Measurements from ENCODE around the gene SIGLEC14.
"Not testable (repeated sequence)": the region's sequence is repeated elsewhere in the genome, so short reads cannot be mapped to it uniquely, and the experiment has no call there.

Gene SIGLEC14

DNA sequence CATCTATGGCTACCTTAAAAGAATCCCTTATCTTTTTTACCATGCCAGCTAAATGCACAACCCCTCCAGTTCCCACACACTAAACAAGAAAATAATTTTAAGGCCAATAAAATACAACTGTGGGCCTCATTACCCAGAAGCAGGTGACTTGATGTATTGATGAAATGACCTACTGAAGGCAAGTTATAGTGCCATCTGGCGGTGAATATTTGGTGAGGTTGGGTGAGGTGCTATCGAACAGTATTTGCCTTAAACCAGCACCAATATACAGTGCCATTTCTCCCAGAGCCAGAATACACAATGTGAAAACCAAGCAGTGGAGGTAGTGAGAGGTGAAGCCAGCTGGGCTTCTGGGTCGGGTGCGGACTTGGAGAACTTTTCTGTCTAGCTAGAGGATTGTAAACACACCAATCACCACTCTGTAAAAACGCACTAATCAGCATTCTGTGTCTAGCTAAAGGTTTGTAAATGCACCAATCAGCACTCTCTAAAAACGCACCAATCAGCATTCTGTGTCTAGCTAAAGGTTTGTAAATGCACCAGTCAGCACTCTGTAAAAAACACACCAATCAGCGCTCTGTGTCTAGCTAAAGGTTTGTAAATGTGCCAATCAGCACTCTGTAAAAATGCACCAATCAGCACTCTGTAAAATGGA is 29.4 kb upstream of the SIGLEC14 start:
- DNase-seq (ENCODE audit: low read depth in 2 of 2): not testable (repeated sequence)

DNA sequence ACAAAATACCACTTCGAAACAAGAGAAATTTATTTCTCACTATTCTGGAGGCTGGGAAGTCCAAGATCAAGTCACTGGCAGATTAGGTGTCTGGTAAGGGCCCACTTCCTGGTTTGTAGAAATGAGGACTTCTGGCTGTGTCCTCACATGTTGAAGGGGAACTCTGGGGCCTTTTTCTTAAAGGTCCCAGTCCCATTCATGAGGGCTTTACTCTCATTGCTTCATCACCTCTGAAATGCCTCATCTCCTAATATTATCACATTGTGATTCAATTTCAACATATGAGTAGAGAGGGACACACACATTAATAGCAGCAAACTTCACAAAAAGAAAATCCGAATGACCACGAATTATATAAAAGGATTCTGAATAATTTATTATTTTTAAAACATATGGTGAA is 21.6 kb upstream of the SIGLEC14 start:
- DNase-seq (ENCODE audit: low read depth in 2 of 2): no peak

- no peak for DNase-seq (ENCODE audit: low read depth in 2 of 2)
Measured at GRCh38 chr19:51664997-51665396, 18.4 kb upstream of the SIGLEC14 start.

DNA sequence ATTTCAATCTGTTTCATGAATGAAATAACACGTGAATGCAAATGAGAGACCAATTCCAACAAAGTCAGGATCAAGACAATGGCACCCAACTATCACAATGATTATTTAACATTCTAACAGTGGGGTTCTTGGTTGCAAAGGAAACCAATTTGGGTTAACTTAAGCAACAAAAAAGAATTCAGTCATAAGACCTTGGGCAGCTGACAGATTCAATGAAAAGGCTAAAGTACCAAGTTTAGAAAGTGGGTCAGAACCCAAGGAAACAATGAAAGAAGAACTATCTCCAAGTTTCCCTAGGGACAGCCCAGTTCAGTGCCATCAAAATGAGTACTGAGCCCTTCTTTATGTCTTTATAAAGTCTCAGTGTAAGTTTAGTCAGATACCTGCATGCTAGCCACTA is 17.5 kb upstream of the SIGLEC14 start:
- DNase-seq (ENCODE audit: low read depth in 2 of 2): no peak

GRCh38 chr19:51663650-51664049 is 17.0 kb upstream of the SIGLEC14 start:
- DNase-seq (ENCODE audit: low read depth in 2 of 2): no peak

DNA sequence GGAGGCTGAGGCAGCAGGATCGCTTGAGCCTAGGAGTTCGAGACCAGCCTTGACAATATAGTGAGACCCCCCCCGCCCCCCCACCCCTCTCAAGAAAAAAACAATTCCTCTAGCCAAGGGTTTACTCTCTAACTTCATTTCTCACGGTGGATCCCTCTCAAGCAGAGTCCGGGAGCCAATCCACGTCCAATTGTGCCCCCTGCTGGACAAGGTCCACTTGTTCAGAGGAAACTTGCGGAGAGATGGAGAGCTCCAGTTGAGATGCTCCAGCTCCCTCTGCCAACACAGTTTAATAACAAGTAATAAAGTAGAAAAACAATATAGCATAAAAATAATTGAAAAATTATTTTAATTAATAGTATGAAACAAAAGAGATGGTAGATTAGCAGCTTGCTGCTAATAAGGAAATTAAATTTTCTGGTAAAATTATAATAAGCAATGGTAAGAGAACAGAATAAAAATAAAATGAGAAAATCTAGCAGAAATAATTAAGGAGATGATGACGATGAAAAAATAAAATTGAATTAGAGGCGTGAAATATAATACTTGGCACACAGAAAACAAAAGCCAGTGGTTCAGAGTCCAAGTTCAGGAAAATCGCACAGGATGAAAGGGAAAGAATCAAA is 14.5 kb upstream of the SIGLEC14 start:
- peak; percentile 59 to 68 for DNase-seq (ENCODE audit: low read depth in 2 of 2)

GRCh38 chr19:51654783-51655182 is 8.2 kb upstream of the SIGLEC14 start:
- DNase-seq (ENCODE audit: low read depth in 2 of 2): no peak

GRCh38 chr19:51653162-51653561 is 6.5 kb upstream of the SIGLEC14 start:
- no peak for DNase-seq (ENCODE audit: low read depth in 2 of 2)

DNA sequence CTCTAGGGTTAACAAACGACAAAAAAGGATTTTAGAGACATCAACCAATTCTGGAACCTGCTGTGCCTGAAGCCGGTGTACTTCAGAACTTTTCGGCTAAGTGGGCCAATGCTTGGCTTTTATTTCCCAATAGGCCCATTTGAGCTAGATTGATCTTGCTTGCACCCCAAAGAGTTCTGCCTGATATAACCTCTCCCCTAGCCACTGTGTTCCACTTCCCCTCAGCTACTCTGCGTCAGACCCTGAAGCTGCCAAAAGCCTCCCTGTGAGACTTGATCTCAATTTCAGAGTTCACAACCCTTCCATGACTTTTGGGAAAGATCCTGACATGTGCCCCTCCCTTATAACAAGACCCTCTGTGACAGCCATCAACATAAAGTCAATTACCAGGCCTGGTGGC is 5.6 kb upstream of the SIGLEC14 start:
- DNase-seq (ENCODE audit: low read depth in 2 of 2): no peak

- no peak for DNase-seq (ENCODE audit: low read depth in 2 of 2)
Measured at GRCh38 chr19:51651216-51651846, 4.7 kb upstream of the SIGLEC14 start.

GRCh38 chr19:51647318-51647717 is 693 bp upstream of the SIGLEC14 start:
- no peak for DNase-seq (ENCODE audit: low read depth in 2 of 2)

GRCh38 chr19:51644636-51645271 is 1.9 kb downstream of the SIGLEC14 start:
- DNase-seq (ENCODE audit: low read depth in 2 of 2): no peak

DNA sequence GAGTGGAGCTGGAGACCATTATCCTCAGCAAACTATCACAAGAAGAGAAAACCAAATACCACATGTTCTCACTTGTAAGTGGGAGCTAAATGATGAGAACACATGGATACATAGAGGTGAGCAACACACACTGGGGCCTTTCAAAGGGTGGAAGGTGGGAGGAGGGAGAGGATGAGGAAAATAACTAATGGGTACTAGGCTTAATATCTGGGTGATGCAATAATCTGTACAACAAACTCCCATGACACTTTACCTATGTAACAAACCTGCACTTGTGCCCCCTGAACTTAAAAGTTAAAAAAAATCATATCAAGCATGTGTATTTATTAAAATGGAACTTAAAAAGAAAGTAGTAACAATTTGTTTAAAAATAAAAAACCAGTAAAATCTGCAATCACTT is 5.0 kb downstream of the SIGLEC14 start:
- no peak for DNase-seq (ENCODE audit: low read depth in 2 of 2)

- DNase-seq (ENCODE audit: low read depth in 2 of 2): no peak
Measured at GRCh38 chr19:51640386-51640785, 6.2 kb downstream of the SIGLEC14 start.

DNA sequence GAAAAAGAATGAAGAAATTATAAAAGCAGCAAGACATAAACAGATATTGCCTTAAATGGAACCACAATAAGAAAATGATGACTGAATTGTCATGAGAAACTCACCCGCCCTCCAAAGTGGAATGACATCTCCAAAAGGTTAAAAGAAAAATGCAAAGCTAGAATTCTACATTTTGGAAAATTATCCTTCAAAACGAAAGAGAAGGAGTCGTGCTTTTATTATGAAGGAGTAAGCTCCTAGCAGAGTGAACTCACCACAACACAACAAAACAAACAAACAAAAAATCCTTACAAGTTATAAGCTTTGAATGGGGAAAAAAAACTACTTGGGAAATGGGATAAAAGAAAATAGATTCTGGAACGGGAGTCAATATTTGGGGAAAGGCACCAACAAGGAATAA is 6.7 kb downstream of the SIGLEC14 start:
- no peak for DNase-seq (ENCODE audit: low read depth in 2 of 2)

DNA sequence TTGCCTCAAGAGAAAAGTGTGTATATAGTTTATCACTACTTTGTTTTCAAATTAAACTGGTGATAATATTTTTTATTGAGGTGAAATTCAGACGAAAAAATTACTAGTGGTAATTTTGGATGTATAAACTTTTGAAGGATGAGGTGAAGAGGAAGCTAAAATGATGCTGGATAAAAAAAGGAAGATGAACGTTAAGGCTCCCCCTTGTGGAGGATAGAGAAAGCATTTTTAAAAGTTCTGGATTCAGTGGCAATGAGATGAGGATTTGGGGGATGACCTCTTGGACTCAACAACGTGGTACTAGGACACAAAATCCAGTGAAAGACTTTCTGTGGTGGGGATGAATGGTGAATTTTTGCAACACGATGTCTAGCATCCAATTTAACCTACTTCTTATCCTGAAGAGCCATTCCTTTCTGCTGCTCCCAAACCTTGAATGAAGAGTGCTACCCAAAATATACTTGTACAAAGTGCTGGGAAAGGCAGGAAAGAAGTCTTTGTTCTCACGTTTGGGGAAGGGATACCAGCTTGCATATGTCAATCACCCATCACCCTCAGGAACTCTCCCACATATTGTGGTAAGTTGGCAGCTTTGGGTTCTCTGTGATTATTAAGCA is 9.2 kb downstream of the SIGLEC14 start:
- DNase-seq (ENCODE audit: low read depth in 2 of 2): no peak

- DNase-seq (ENCODE audit: low read depth in 2 of 2): no peak
Measured at GRCh38 chr19:51632126-51632525, 14.5 kb downstream of the SIGLEC14 start.

DNA sequence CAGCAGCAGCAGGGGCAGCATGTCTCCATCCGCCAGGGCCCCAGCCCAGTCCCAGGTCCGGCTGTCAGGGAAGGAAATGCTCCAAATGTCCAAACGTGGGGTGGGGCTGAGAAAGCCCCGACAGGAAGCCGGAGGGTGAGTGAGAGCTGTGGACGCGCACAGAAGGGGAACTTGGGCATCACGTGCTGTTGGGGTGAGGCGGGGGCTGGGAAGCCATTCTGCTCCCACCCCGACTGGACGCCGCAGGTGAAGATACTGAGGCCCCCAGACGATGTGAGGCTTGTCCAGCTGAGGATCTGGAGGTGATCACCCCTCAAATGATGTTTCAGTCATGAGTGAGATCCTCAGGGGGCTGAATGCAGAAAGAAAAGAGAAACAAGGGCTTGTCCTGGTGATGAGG is 16.3 kb downstream of the SIGLEC14 start, which contains the start of gene SIGLEC5:
Gene SIGLEC5, minus strand, starts transcription at position 87 of the 400 bp plus-strand sequence. Its CDS starts 66 bp downstream, at position 21.
- not testable (repeated sequence) for DNase-seq (ENCODE audit: low read depth in 2 of 2)

DNA sequence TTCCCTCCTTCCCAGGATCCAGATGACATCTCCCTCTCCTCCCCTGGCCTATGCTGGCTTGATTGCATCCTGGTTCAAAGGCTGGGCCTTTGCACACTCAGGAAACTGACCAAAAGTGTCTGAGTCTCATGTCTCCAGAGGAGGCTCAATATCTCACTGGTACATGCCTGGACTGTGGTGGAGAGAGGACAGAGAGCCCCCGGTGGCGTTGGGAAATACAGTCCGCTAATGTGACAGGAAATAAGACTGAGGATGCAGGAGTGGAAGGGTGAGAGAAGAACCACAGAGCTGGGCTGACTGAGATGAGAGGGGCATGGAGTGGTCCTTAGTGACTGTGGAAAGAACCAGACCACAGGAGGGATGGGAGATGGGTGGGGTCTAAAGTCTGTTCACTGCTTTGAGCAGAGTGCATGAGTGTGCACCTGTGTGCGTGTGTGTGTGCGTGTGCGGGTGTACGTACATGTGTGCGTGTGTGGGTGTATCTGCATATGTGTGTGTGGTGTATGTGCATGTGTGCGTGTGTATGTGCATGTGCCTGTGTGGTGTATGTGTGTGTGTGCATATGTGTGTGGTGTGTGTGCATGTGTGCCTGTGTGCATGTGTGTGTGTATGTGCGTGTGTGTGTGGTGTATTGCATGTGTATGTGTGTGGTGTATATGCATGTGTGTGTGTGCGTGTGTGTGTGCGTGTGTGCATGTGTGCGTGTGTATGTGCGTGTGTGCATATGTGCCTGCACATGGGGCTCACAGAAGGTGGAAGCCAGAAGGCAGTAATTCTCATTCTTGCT is 18.3 kb downstream of the SIGLEC14 start:
- DNase-seq (ENCODE audit: low read depth in 2 of 2): no peak

- DNase-seq (ENCODE audit: low read depth in 2 of 2): no peak
Measured at GRCh38 chr19:51627491-51628138, 19.0 kb downstream of the SIGLEC14 start.

GRCh38 chr19:51626675-51627074 is 19.9 kb downstream of the SIGLEC14 start:
- DNase-seq (ENCODE audit: low read depth in 2 of 2): no peak
